ENCODE data around the gene OSTC. TPM values are rescaled to one million over a fixed set of nuclear protein-coding genes. Genes with fewer than 3 reads are reported as not detected.

Gene OSTC
- total and polyA plus RNA-seq, 2 of the 13 experiments (the other 11 are each of a cell fraction or from before 2014, with no cell fraction given): 208 to 380 TPM

DNA sequence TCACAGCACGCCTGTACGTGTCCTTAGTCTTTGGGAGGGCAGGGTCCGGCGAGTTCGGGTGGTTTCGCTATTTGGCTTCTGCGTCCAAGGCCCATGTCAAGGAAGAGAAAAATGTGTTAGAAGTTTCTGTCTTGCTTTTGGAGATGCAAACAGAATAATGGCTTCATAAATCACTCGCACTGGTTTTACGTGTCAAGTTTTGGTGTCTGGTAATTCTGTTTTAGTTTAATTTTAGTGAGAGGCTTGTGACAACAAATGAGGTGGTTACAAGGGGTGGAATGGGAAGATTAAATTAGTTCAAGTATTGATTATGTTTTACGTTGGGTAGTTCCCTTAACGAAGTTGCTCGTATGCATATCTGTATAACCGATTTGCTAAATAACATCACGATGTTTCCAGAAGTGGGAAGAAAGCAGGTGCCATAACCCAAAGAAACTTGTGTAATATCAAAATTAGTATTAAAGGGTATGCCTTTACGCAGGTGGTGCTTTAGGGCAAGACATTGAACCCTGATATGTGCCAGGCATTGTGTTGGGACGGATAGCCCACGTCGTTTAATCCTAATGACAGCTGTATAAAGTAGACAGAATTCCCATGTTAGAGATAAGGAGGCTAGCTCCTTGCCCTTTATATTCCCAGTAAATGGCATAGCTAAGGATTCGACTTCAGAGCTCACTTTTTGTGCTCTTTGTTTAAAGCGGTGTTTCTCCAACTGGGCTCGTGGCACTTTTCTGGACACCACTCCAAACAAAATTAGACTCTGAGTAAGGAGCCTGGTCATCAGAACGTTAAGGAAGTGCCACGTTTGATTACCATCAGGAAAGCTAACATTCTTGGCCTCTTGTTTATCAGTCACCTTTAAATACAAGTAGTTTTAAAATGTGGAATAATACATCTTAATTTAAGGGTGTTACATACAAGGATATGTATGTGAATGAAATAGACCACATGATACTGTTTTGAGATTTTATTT, 29.2 kb upstream of the OSTC start (continued):
- TF ChIP-seq, protein P1, sequence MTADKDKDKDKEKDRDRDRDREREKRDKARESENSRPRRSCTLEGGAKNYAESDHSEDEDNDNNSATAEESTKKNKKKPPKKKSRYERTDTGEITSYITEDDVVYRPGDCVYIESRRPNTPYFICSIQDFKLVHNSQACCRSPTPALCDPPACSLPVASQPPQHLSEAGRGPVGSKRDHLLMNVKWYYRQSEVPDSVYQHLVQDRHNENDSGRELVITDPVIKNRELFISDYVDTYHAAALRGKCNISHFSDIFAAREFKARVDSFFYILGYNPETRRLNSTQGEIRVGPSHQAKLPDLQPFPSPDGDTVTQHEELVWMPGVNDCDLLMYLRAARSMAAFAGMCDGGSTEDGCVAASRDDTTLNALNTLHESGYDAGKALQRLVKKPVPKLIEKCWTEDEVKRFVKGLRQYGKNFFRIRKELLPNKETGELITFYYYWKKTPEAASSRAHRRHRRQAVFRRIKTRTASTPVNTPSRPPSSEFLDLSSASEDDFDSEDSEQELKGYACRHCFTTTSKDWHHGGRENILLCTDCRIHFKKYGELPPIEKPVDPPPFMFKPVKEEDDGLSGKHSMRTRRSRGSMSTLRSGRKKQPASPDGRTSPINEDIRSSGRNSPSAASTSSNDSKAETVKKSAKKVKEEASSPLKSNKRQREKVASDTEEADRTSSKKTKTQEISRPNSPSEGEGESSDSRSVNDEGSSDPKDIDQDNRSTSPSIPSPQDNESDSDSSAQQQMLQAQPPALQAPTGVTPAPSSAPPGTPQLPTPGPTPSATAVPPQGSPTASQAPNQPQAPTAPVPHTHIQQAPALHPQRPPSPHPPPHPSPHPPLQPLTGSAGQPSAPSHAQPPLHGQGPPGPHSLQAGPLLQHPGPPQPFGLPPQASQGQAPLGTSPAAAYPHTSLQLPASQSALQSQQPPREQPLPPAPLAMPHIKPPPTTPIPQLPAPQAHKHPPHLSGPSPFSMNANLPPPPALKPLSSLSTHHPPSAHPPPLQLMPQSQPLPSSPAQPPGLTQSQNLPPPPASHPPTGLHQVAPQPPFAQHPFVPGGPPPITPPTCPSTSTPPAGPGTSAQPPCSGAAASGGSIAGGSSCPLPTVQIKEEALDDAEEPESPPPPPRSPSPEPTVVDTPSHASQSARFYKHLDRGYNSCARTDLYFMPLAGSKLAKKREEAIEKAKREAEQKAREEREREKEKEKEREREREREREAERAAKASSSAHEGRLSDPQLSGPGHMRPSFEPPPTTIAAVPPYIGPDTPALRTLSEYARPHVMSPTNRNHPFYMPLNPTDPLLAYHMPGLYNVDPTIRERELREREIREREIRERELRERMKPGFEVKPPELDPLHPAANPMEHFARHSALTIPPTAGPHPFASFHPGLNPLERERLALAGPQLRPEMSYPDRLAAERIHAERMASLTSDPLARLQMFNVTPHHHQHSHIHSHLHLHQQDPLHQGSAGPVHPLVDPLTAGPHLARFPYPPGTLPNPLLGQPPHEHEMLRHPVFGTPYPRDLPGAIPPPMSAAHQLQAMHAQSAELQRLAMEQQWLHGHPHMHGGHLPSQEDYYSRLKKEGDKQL (CRISPR knock-in tag; IDR thresholded peaks at IDR 0.05; ENCODE audit: low read depth): no peak
- peak; percentile 75; the same call in 1 of the 2 replicates for TF ChIP-seq MBD4 (IDR thresholded peaks at IDR 0.05; ENCODE audit: borderline replicate concordance, low read length)
- no peak for TF ChIP-seq ZNF589 (CRISPR knock-in tag; conservative IDR thresholded peaks at IDR 0.05)
- TF ChIP-seq HES4 (CRISPR knock-in tag; IDR thresholded peaks at IDR 0.05; ENCODE audit: borderline replicate concordance): no peak
- TF ChIP-seq, protein P2, sequence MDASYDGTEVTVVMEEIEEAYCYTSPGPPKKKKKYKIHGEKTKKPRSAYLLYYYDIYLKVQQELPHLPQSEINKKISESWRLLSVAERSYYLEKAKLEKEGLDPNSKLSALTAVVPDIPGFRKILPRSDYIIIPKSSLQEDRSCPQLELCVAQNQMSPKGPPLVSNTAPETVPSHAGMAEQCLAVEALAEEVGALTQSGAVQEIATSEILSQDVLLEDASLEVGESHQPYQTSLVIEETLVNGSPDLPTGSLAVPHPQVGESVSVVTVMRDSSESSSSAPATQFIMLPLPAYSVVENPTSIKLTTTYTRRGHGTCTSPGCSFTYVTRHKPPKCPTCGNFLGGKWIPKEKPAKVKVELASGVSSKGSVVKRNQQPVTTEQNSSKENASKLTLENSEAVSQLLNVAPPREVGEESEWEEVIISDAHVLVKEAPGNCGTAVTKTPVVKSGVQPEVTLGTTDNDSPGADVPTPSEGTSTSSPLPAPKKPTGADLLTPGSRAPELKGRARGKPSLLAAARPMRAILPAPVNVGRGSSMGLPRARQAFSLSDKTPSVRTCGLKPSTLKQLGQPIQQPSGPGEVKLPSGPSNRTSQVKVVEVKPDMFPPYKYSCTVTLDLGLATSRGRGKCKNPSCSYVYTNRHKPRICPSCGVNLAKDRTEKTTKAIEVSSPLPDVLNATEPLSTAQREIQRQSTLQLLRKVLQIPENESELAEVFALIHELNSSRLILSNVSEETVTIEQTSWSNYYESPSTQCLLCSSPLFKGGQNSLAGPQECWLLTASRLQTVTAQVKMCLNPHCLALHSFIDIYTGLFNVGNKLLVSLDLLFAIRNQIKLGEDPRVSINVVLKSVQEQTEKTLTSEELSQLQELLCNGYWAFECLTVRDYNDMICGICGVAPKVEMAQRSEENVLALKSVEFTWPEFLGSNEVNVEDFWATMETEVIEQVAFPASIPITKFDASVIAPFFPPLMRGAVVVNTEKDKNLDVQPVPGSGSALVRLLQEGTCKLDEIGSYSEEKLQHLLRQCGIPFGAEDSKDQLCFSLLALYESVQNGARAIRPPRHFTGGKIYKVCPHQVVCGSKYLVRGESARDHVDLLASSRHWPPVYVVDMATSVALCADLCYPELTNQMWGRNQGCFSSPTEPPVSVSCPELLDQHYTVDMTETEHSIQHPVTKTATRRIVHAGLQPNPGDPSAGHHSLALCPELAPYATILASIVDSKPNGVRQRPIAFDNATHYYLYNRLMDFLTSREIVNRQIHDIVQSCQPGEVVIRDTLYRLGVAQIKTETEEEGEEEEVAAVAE (CRISPR knock-in tag; IDR thresholded peaks at IDR 0.05; ENCODE audit: borderline replicate concordance): no peak
- peak; percentile 39; the same call in 1 of the 2 replicates for TF ChIP-seq ZNF878 (CRISPR knock-in tag; IDR thresholded peaks at IDR 0.05)
- TF ChIP-seq SMARCC2 (IDR thresholded peaks at IDR 0.05): no peak
- no peak for TF ChIP-seq SP2 (CRISPR knock-in tag; IDR thresholded peaks at IDR 0.05)
- TF ChIP-seq SAFB2 (CRISPR knock-in tag; IDR thresholded peaks at IDR 0.05; ENCODE audit: borderline replicate concordance, low read depth): no peak
- TF ChIP-seq SETDB1 (CRISPR knock-in tag; IDR thresholded peaks at IDR 0.05; ENCODE audit: borderline replicate concordance): no peak
- TF ChIP-seq ARNT2 (CRISPR knock-in tag; IDR thresholded peaks at IDR 0.05; ENCODE audit: low read depth): no peak
- TF ChIP-seq ZNF605 (CRISPR knock-in tag; IDR thresholded peaks at IDR 0.05): no peak
- TF ChIP-seq CCAR2 (optimal IDR thresholded peaks at IDR 0.05; ENCODE audit: low read depth, low read length): no peak
- TF ChIP-seq ZFP36 (IDR thresholded peaks at IDR 0.05; ENCODE audit: borderline replicate concordance, low read depth, low read length, partially characterized antibody): no peak
- 0 out of 2 replicates have a peak, but pooled peaks have one; percentile 30 for TF ChIP-seq WIZ (CRISPR knock-in tag; IDR thresholded peaks at IDR 0.05)
- no peak for TF ChIP-seq ZNF790 (CRISPR knock-in tag; IDR thresholded peaks at IDR 0.05; ENCODE audit: borderline replicate concordance)
- no peak for TF ChIP-seq SP140L (CRISPR knock-in tag; IDR thresholded peaks at IDR 0.05; ENCODE audit: borderline replicate concordance)
- TF ChIP-seq ZNF777 (CRISPR knock-in tag; IDR thresholded peaks at IDR 0.05): no peak

Measured in HepG2 (cell line).